Naive B cell (primary cell): Measurements from ENCODE around the gene BLNK. TPM values are rescaled to one million over a fixed set of nuclear protein-coding genes. Genes with fewer than 3 reads are reported as not detected.
A peak's percentile ranks its signal among the peaks of the same experiment; 100 is the strongest.

Experiments
- ATAC-seq, 2 donors: fragments of 150-1000 bp; cut with Tn5 transposase; 2 replicates each; pipeline ENCODE4 v1.10.0; 2021; ENCODE audit warnings: low read depth in 2 of 2, mild to moderate bottlenecking in 2 of 2, moderate library complexity in 2 of 2
- DNase-seq: peaks from one replicate; pipeline ENCODE4 v3.0.0; 2022
- H3K27ac Mint-ChIP-seq, 6 donors: one replicate each; pipeline ENCODE4 v1.8.0; 2020 to 2022; ENCODE audit warnings: mild to moderate bottlenecking in 6 of 6, mixed read lengths in 6 of 6, moderate library complexity in 5 of 6, inconsistent platforms in 2 of 6
- H3K27me3 Mint-ChIP-seq, 3 donors: one replicate each; pipeline ENCODE4 v1.8.0; 2021 to 2022; ENCODE audit warnings: mixed read lengths in 3 of 3, mild to moderate bottlenecking in 1 of 3
- H3K36me3 Mint-ChIP-seq, 2 donors: one replicate each; pipeline ENCODE4 v1.8.0; 2020 to 2022; ENCODE audit warnings: mixed read lengths in 2 of 2, inconsistent platforms in 1 of 2, mild to moderate bottlenecking in 1 of 2
- H3K4me1 Mint-ChIP-seq, 3 donors: one replicate each; pipeline ENCODE4 v1.8.0; 2020 to 2022; ENCODE audit warnings: mixed read lengths in 3 of 3, inconsistent platforms in 1 of 3, mild to moderate bottlenecking in 1 of 3, moderate library complexity in 1 of 3
- H3K4me3 Mint-ChIP-seq, 8 donors: one replicate each; pipeline ENCODE4 v1.8.0; 2020 to 2022; ENCODE audit warnings: mild to moderate bottlenecking in 8 of 8, mixed read lengths in 8 of 8, moderate library complexity in 8 of 8, inconsistent platforms in 2 of 8
- H3K9me3 Mint-ChIP-seq, 7 donors: one replicate each; pipeline ENCODE4 v1.8.0; 2020 to 2022; ENCODE audit warnings: mixed read lengths in 7 of 7, mild to moderate bottlenecking in 5 of 7, inconsistent platforms in 2 of 7, moderate library complexity in 1 of 7
- polyA plus RNA-seq, 6 donors: library from polyadenylated mRNA; unstranded; fragments of 300-500 nt; fragmentation: Illumina TruSeq; gene quantifications; one replicate each; pipeline ENCODE4 v1.2.3, GENCODE V29; 2021; ENCODE audit warnings: low read depth in 6 of 6

The BLNK gene
- polyA plus RNA-seq, 6 donors from 2014 or later, result 152 to 280 (median 196) TPM

- DNase-seq (no peak), ATAC-seq (no peak)
- Mint-ChIP-seq H3K27ac (no peak overlapping the region), H3K27me3 (no peaks in the 10 kb centered on the region), H3K36me3 (peaks cover 0 to 7% of the 10 kb centered on the region in 2 donors), H3K4me1 (peaks cover 47 to 58% (median 51%) of the 10 kb centered on the region in 3 donors), H3K9me3 (peaks cover 0 to 8% (median 0%) of the 10 kb centered on the region in 7 donors), H3K4me3 (no peak overlapping the region)
These were observed 10.2 kb upstream of the BLNK start for GRCh38 chr10:96281444-96282029.

GRCh38 chr10:96280859-96281258 lies 9.5 kb upstream of the BLNK start:
- Mint-ChIP-seq H3K27ac (no peak overlapping the region), H3K27me3 (no peaks in the 10 kb centered on the region), H3K4me1 (peaks cover 50 to 60% (median 55%) of the 10 kb centered on the region in 3 donors), H3K9me3 (peaks cover 0 to 8% (median 0%) of the 10 kb centered on the region in 7 donors), H3K36me3 (peaks cover 0 to 7% of the 10 kb centered on the region in 2 donors), H3K4me3 (no peak overlapping the region)
- ATAC-seq (no peak), DNase-seq (no peak)

GRCh38 chr10:96279191-96279641 lies 7.8 kb upstream of the BLNK start:
- Mint-ChIP-seq H3K36me3 (peaks cover 0 to 7% of the 10 kb centered on the region in 2 donors), H3K27ac (peak overlapping the region in 2 of 6 donors; percentile 52 to 57), H3K9me3 (peaks cover 0 to 8% (median 0%) of the 10 kb centered on the region in 7 donors), H3K27me3 (no peaks in the 10 kb centered on the region), H3K4me3 (no peak overlapping the region), H3K4me1 (peaks cover 55 to 60% (median 56%) of the 10 kb centered on the region in 3 donors)
- DNase-seq (no peak), ATAC-seq (no peak)

- Mint-ChIP-seq H3K27ac (peak overlapping the region; percentile 84 to 96 (median 93)), H3K9me3 (peaks cover 0 to 4% (median 0%) of the 10 kb centered on the region in 7 donors), H3K27me3 (no peaks in the 10 kb centered on the region), H3K4me1 (peaks cover 61 to 73% (median 61%) of the 10 kb centered on the region in 3 donors), H3K4me3 (peak overlapping the region in 3 of 8 donors; percentile 6 to 64 (median 13)), H3K36me3 (no peaks in the 10 kb centered on the region)
- no peak for ATAC-seq
- no peak for DNase-seq
These were observed 5.5 kb upstream of the BLNK start for GRCh38 chr10:96276831-96277230.

- no peaks in the 10 kb centered on the region for H3K36me3 Mint-ChIP-seq
- no peak for DNase-seq
- peak overlapping the region in 6 of 8 donors; percentile 19 to 70 (median 42) for H3K4me3 Mint-ChIP-seq
- H3K4me1 Mint-ChIP-seq, result peaks cover 63 to 77% (median 63%) of the 10 kb centered on the region in 3 donors
- H3K27me3 Mint-ChIP-seq, result no peaks in the 10 kb centered on the region
- peaks cover 0 to 4% (median 0%) of the 10 kb centered on the region in 7 donors for H3K9me3 Mint-ChIP-seq
- H3K27ac Mint-ChIP-seq, result peak overlapping the region in 5 of 6 donors; percentile 84 to 96 (median 91)
- ATAC-seq, result no peak
These were observed 5.1 kb upstream of the BLNK start for GRCh38 chr10:96276426-96276825.

- Mint-ChIP-seq H3K4me3 (peak overlapping the region; percentile 12 to 70 (median 31)), H3K27me3 (no peaks in the 10 kb centered on the region)
- ATAC-seq, result no peak
These were observed 4.5 kb upstream of the BLNK start for GRCh38 chr10:96275685-96276418.

GRCh38 chr10:96272316-96273280 lies 1.2 kb upstream of the BLNK start:
- Mint-ChIP-seq H3K27me3 (no peaks in the 10 kb centered on the region), H3K36me3 (peaks cover 13 to 20% of the 10 kb centered on the region in 2 donors), H3K9me3 (peaks cover 0 to 4% (median 0%) of the 10 kb centered on the region in 7 donors), H3K4me1 (peaks cover 67 to 79% (median 67%) of the 10 kb centered on the region in 3 donors), H3K27ac (peak overlapping the region; percentile 87 to 99 (median 98)), H3K4me3 (peak overlapping the region; percentile 88 to 100 (median 96))
- DNase-seq, result no peak
- no peak for ATAC-seq

More at GRCh38 chr10:96275685-96276418, 4.5 kb upstream of the BLNK start:
- Mint-ChIP-seq H3K27ac (peak overlapping the region; percentile 63 to 96 (median 88)), H3K9me3 (peaks cover 0 to 4% (median 0%) of the 10 kb centered on the region in 7 donors), H3K36me3 (no peaks in the 10 kb centered on the region), H3K4me1 (peaks cover 62 to 77% (median 63%) of the 10 kb centered on the region in 3 donors)
- no peak for DNase-seq

GRCh38 chr10:96270571-96270970 lies 798 bp downstream of the BLNK start:
- Mint-ChIP-seq H3K36me3 (peaks cover 30 to 36% of the 10 kb centered on the region in 2 donors), H3K4me3 (peak overlapping the region; percentile 88 to 100 (median 96)), H3K27me3 (no peaks in the 10 kb centered on the region), H3K4me1 (peaks cover 67 to 79% (median 68%) of the 10 kb centered on the region in 3 donors), H3K9me3 (no peaks in the 10 kb centered on the region), H3K27ac (peak overlapping the region in 5 of 6 donors; percentile 91 to 99 (median 97))
- no peak for DNase-seq
- ATAC-seq, result no peak

GRCh38 chr10:96269438-96270300 lies 1.7 kb downstream of the BLNK start:
- peaks cover 67 to 79% (median 71%) of the 10 kb centered on the region in 3 donors for H3K4me1 Mint-ChIP-seq
- H3K27me3 Mint-ChIP-seq, result no peaks in the 10 kb centered on the region
- no peaks in the 10 kb centered on the region for H3K9me3 Mint-ChIP-seq
- peak overlapping the region; percentile 88 to 100 (median 96) for H3K4me3 Mint-ChIP-seq
- ATAC-seq, result no peak
- peak overlapping the region; percentile 91 to 99 (median 96) for H3K27ac Mint-ChIP-seq
- DNase-seq, result no peak
- H3K36me3 Mint-ChIP-seq, result peaks cover 35 to 40% of the 10 kb centered on the region in 2 donors

- H3K27ac Mint-ChIP-seq, result peak overlapping the region; percentile 91 to 99 (median 97)
- H3K36me3 Mint-ChIP-seq, result peaks cover 39 to 49% of the 10 kb centered on the region in 2 donors
- peaks cover 72 to 80% (median 76%) of the 10 kb centered on the region in 3 donors for H3K4me1 Mint-ChIP-seq
- ATAC-seq, result no peak
- DNase-seq, result no peak
- H3K9me3 Mint-ChIP-seq, result no peaks in the 10 kb centered on the region
- H3K27me3 Mint-ChIP-seq, result no peaks in the 10 kb centered on the region
- H3K4me3 Mint-ChIP-seq, result peak overlapping the region; percentile 88 to 100 (median 96)
These were observed 2.9 kb downstream of the BLNK start for GRCh38 chr10:96268341-96268909.

- Mint-ChIP-seq H3K36me3 (peaks cover 43 to 49% of the 10 kb centered on the region in 2 donors), H3K4me1 (peaks cover 70 to 81% (median 74%) of the 10 kb centered on the region in 3 donors), H3K27ac (peak overlapping the region; percentile 77 to 99 (median 94)), H3K27me3 (no peaks in the 10 kb centered on the region), H3K4me3 (peak overlapping the region; percentile 88 to 100 (median 96)), H3K9me3 (no peaks in the 10 kb centered on the region)
- DNase-seq (no peak), ATAC-seq (no peak)
These were observed 4.1 kb downstream of the BLNK start for GRCh38 chr10:96267234-96267705.
